Mammary epithelial cell (primary cell): ENCODE results near the gene PTPRH.

Experiments used
- CTCF ChIP-seq, 2 donors: IDR thresholded peaks in 1 of 2; conservative IDR thresholded peaks in 1 of 2; 2 replicates each; pipeline ENCODE4 v1.5.1; 2011 to 2012; ENCODE audit warnings: inconsistent platforms in 2 of 2, low read length in 2 of 2, mild to moderate bottlenecking in 2 of 2, control low read depth in 1 of 2, low read depth in 1 of 2; ENCODE audit not compliant: insufficient read depth in 1 of 2; ENCODE audit errors: extremely low read depth in 1 of 2
- EZH2 ChIP-seq: IDR thresholded peaks from 2 replicates; pipeline ENCODE4 v1.6.1; 2012; ENCODE audit warnings: low read length, inconsistent platforms, borderline replicate concordance

- no peak for TF ChIP-seq CTCF (conservative IDR thresholded peaks at IDR 0.05 in 1 of 2, IDR thresholded peaks at IDR 0.05 in 1 of 2; ENCODE audit: extremely low read depth in 1 of 2, insufficient read depth in 1 of 2, low read depth in 1 of 2, low read length in 2 of 2)
- TF ChIP-seq EZH2: no peak
These were observed 76.7 kb downstream of the PTPRH start for GRCh38 chr19:55132453-55133129.
